ENCODE measurements around the gene NDUFA3. TPM values are rescaled to one million over a fixed set of nuclear protein-coding genes. Genes with fewer than 3 reads are reported as not detected.

NDUFA3 gene
- total and polyA plus RNA-seq, 2 of the 13 experiments (the other 11 are each of a cell fraction or from before 2014, with no cell fraction given): 31.6 to 75.4 TPM

- TF ChIP-seq, protein P1, sequence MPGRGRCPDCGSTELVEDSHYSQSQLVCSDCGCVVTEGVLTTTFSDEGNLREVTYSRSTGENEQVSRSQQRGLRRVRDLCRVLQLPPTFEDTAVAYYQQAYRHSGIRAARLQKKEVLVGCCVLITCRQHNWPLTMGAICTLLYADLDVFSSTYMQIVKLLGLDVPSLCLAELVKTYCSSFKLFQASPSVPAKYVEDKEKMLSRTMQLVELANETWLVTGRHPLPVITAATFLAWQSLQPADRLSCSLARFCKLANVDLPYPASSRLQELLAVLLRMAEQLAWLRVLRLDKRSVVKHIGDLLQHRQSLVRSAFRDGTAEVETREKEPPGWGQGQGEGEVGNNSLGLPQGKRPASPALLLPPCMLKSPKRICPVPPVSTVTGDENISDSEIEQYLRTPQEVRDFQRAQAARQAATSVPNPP (CRISPR knock-in tag; IDR thresholded peaks at IDR 0.05): no peak
- TF ChIP-seq HCFC1 (IDR thresholded peaks at IDR 0.05; ENCODE audit: low read depth, low read length): peak; percentile 44; the same call in 1 of the 2 replicates
- peak; percentile 84 for TF ChIP-seq PRPF4 (IDR thresholded peaks at IDR 0.05; ENCODE audit: low read depth, low read length, poor library complexity, severe bottlenecking)
- TF ChIP-seq IRF9 (CRISPR knock-in tag; IDR thresholded peaks at IDR 0.05; ENCODE audit: borderline replicate concordance): no peak
- TF ChIP-seq RBM39 (IDR thresholded peaks at IDR 0.05; ENCODE audit: low read depth, low read length, poor library complexity, severe bottlenecking): peak; percentile 95
- TF ChIP-seq ATAD3A (CRISPR knock-in tag; IDR thresholded peaks at IDR 0.05): no peak
- peak; percentile 57 for TF ChIP-seq BHLHE40 (IDR thresholded peaks at IDR 0.05; ENCODE audit: low read length)
- TF ChIP-seq ZNF746 (CRISPR knock-in tag; IDR thresholded peaks at IDR 0.05): no peak; the same call in 1 of the 2 replicates
- TF ChIP-seq, protein P2, sequence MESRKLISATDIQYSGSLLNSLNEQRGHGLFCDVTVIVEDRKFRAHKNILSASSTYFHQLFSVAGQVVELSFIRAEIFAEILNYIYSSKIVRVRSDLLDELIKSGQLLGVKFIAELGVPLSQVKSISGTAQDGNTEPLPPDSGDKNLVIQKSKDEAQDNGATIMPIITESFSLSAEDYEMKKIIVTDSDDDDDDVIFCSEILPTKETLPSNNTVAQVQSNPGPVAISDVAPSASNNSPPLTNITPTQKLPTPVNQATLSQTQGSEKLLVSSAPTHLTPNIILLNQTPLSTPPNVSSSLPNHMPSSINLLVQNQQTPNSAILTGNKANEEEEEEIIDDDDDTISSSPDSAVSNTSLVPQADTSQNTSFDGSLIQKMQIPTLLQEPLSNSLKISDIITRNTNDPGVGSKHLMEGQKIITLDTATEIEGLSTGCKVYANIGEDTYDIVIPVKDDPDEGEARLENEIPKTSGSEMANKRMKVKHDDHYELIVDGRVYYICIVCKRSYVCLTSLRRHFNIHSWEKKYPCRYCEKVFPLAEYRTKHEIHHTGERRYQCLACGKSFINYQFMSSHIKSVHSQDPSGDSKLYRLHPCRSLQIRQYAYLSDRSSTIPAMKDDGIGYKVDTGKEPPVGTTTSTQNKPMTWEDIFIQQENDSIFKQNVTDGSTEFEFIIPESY (CRISPR knock-in tag; IDR thresholded peaks at IDR 0.05): no peak
- TF ChIP-seq GTF2F1 (IDR thresholded peaks at IDR 0.05; ENCODE audit: low read length): peak; percentile 73; the same call in 1 of the 2 replicates
- TF ChIP-seq ZNF225 (CRISPR knock-in tag; IDR thresholded peaks at IDR 0.05): no peak
- 0 out of 4 replicates have a peak, but pooled peaks of 1 of the 2 experiments have one; percentile 9 for TF ChIP-seq POLR2A (IDR thresholded peaks at IDR 0.05; ENCODE audit: insufficient read depth in 1 of 2, low read depth in 2 of 2, low read length in 2 of 2)
- TF ChIP-seq HNRNPK (IDR thresholded peaks at IDR 0.05; ENCODE audit: low read depth, low read length, poor library complexity, severe bottlenecking): peak; percentile 100
- peak; percentile 99 for TF ChIP-seq PTBP1 (IDR thresholded peaks at IDR 0.05; ENCODE audit: low read depth, low read length, poor library complexity, severe bottlenecking)
- peak; percentile 93 for TF ChIP-seq MAZ (IDR thresholded peaks at IDR 0.05; ENCODE audit: borderline replicate concordance, low read depth, low read length)
- TF ChIP-seq MAZ (CRISPR knock-in tag; IDR thresholded peaks at IDR 0.05; ENCODE audit: low read depth): no peak
- TF ChIP-seq RBM22 (optimal IDR thresholded peaks at IDR 0.05; ENCODE audit: low read length): peak; percentile 78
- peak; percentile 74; the same call in 1 of the 2 replicates for TF ChIP-seq CHD4 (IDR thresholded peaks at IDR 0.05; ENCODE audit: borderline replicate concordance, low read length)
- TF ChIP-seq CCAR2 (optimal IDR thresholded peaks at IDR 0.05; ENCODE audit: low read depth, low read length): peak; percentile 87
- TF ChIP-seq PCBP2 (optimal IDR thresholded peaks at IDR 0.05; ENCODE audit: low read depth, low read length, poor library complexity, severe bottlenecking): peak; percentile 100
- peak; percentile 99 for TF ChIP-seq PCBP1 (IDR thresholded peaks at IDR 0.05; ENCODE audit: borderline replicate concordance, low read depth, low read length)
- peak; percentile 89; the same call in 1 of the 2 replicates for TF ChIP-seq POLR2AphosphoS2 (IDR thresholded peaks at IDR 0.05; ENCODE audit: low read depth, low read length)
- TF ChIP-seq USF2 (IDR thresholded peaks at IDR 0.05; ENCODE audit: low read depth, low read length): peak; percentile 48; the same call in 1 of the 2 replicates
- no peak for TF ChIP-seq USF2 (CRISPR knock-in tag; IDR thresholded peaks at IDR 0.05; ENCODE audit: borderline replicate concordance)
Observed at GRCh38 chr19:54133312-54133956, 30.8 kb downstream of the NDUFA3 start (continued).
